Testis (tissue), 3 donors: ENCODE results near the gene PROZ. TPM values are rescaled to one million over a fixed set of nuclear protein-coding genes. Genes with fewer than 3 reads are reported as not detected.

Source experiments
- DNase-seq: peaks from one replicate; pipeline ENCODE4 v3.0.0-alpha.2; 2019
- H3K27ac ChIP-seq, 2 donors: fragments of 200-600 bp; sonication (generic); one replicate each; pipeline ENCODE4 v1.5.1; 2019
- H3K27me3 ChIP-seq: fragments of 200-600 bp; sonication (generic); one replicate; pipeline ENCODE4 v1.5.1; 2019
- H3K36me3 ChIP-seq: fragments of 200-600 bp; sonication (generic); one replicate; pipeline ENCODE4 v1.5.1; 2017; ENCODE audit warnings: low read depth; ENCODE audit errors: missing control alignments
- H3K4me1 ChIP-seq: fragments of 200-600 bp; sonication (generic); one replicate; pipeline ENCODE4 v1.5.1; 2019
- H3K4me3 ChIP-seq, 2 donors: fragments of 200-600 bp; sonication (generic); one replicate each; pipeline ENCODE4 v1.5.1; 2017 to 2019
- H3K9me3 ChIP-seq: fragments of 200-600 bp; sonication (generic); one replicate; pipeline ENCODE4 v1.5.1; 2017
- POLR2A ChIP-seq: fragments of 450-650 bp; IDR thresholded peaks from one replicate; pipeline ENCODE4 v1.6.1; 2017; ENCODE audit warnings: antibody characterized with exemption, mild to moderate bottlenecking, moderate library complexity
- WGBS, 2 donors: methylation state at CpG; one replicate each; pipeline ENCODE4 v1.1.5; 2018; 5-methylcytosine and 5-hydroxymethylcytosine counted together
- intact Hi-C: fragments of 100-400 bp; cut with DNase I; formaldehyde crosslinking; loops from one replicate; pipeline ENCODE4 v1.15.1; 2023; ENCODE audit warnings: low total_unique reads
- polyA plus RNA-seq: library from polyadenylated mRNA; stranded (reverse); fragments of 350-450 nt; fragmentation: Illumina TruSeq; extraction: RNeasy Lipid Tissue Mini Kit (QIAGEN cat#74804); gene quantifications from one replicate; pipeline ENCODE4 v1.2.3, GENCODE V29; 2014; ENCODE audit warnings: low read depth, low replicate concordance; ENCODE audit not compliant: insufficient read depth
- total RNA-seq, 2 donors: library from RNA; depleted of rRNA; stranded (reverse); fragments of >200 nt; gene quantifications; one replicate each; pipeline ENCODE4 v1.2.3, GENCODE V29; 2016
- TF ChIP-seq, protein P1 (sequence below), 3 experiments: fragments of 450-650 bp in 2 of 3; fragments of 200-600 bp in 1 of 3; sonication (generic) in 1 of 3; IDR thresholded peaks; one replicate each; pipeline ENCODE4 v1.5.1; 2016 to 2019; ENCODE audit warnings: antibody characterized with exemption in 3 of 3, mild to moderate bottlenecking in 2 of 3, moderate library complexity in 1 of 3

The PROZ gene
- total and polyA plus RNA-seq, 3 donors from 2014 or later = 0.42 to 0.81 (median 0.63) TPM

DNA sequence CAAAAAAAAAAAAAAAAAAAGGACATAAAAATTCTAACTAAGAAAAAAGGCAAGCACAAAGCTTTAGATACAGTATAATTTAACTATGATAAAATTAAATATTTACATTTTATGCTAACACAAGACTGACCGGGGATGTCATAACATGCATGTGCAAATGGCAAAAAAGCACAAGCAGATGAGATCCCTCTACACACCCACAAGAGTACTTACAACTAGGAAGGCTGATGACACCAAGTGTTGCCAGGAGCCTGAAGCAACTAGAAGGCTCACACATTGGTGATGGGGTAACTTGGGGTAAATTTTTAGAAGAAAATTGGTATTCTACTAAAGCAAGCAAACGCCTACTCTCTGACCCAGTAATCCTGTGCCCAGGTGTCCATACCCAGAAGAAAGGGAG is 43.4 kb downstream of the PROZ start:
- intact Hi-C loops = no loop called here
- Histone ChIP-seq H3K27me3 (no peaks in the 10 kb centered on the region), H3K27ac (no peak overlapping the region), H3K36me3 (no peaks in the 10 kb centered on the region), H3K4me3 (no peak overlapping the region), H3K9me3 (no peaks in the 10 kb centered on the region), H3K4me1 (no peaks in the 10 kb centered on the region)
- 94 to 98% methylated on average over 2 of the region's 2 CpGs for WGBS, 2 donors
- TF ChIP-seq, protein P1, sequence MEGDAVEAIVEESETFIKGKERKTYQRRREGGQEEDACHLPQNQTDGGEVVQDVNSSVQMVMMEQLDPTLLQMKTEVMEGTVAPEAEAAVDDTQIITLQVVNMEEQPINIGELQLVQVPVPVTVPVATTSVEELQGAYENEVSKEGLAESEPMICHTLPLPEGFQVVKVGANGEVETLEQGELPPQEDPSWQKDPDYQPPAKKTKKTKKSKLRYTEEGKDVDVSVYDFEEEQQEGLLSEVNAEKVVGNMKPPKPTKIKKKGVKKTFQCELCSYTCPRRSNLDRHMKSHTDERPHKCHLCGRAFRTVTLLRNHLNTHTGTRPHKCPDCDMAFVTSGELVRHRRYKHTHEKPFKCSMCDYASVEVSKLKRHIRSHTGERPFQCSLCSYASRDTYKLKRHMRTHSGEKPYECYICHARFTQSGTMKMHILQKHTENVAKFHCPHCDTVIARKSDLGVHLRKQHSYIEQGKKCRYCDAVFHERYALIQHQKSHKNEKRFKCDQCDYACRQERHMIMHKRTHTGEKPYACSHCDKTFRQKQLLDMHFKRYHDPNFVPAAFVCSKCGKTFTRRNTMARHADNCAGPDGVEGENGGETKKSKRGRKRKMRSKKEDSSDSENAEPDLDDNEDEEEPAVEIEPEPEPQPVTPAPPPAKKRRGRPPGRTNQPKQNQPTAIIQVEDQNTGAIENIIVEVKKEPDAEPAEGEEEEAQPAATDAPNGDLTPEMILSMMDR (IDR thresholded peaks at IDR 0.05) = no peak
- TF ChIP-seq POLR2A = no peak
- no peak for DNase-seq

DNA sequence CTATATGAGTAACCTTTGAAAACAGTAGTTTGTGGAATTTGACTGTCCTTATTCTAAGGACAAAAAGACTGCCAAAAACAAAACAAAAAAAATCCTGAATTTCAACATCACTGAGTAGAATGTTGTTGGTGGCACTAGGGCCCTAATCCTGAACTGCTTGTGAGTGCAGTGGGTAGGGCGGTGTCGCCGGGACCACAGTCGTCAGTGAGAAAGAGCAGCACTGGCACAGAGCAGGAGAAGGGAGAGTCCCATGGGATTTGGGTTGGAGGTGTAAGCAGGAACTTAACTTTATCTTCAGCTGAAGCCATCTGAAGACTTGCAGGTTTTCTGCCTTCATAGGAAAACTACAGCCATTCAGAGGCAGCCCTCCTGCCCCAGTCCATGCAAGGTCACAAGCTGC is 44.5 kb downstream of the PROZ start:
- no peak overlapping the region for H3K27ac ChIP-seq
- WGBS, 2 donors = 85 to 90% methylated on average over 4 of the region's 4 CpGs
- intact Hi-C loops = no loop called here

DNA sequence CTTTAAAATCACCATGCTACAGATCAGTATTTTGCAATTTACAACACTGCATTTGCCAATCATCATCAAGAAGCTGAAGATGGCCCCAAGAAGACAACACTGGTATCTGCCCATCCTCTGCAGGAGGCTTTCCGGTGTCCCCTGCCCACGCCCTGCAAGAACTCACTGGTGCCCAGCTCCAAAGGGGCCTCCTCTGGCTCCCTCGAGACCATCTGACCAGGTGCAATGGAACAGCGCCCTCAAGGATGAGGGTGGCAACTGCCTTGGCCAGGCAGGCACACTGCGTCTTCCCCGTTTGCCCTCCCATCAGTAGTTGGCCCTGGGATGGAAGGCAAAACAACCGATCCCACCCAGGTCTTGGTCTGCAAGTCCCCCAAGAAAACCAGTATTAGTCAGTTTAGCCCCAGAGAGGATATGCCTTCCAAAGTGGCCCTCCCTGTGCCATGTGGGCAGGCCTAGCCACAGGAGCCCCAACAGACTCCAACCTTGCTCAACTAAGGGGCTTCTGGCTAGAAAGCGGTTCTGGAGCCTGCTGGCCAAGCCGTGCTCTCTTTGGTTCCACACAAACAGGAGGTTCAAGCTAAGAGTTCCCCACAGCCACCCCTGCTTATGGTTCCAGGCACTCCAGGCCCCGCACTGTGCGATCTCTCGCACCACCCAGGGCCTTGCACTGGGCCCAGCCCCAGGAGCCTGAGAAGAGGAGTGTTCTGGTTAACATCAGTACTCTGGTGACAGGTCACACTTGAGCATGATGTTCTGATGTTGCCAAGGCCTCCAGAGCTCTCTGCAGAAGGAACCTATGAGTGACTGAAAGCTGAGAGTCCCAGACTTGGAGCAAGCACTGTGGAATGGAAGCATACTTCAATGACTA is 45.3 kb downstream of the PROZ start:
- intact Hi-C loops = no loop called here
- DNase-seq = no peak
- Histone ChIP-seq H3K27me3 (no peaks in the 10 kb centered on the region), H3K27ac (no peak overlapping the region), H3K9me3 (no peaks in the 10 kb centered on the region), H3K36me3 (no peaks in the 10 kb centered on the region), H3K4me3 (no peak overlapping the region), H3K4me1 (no peaks in the 10 kb centered on the region)
- TF ChIP-seq POLR2A = no peak
- TF ChIP-seq, protein P1 (IDR thresholded peaks at IDR 0.05) = no peak
- 99 to 100% methylated on average over 4 to 12 of the region's 12 CpGs for WGBS, 2 donors

More for the DNA sequence above, 44.5 kb downstream of the PROZ start:
- no peak for DNase-seq
- H3K27me3 ChIP-seq = no peaks in the 10 kb centered on the region
- no peaks in the 10 kb centered on the region for H3K9me3 ChIP-seq
- no peaks in the 10 kb centered on the region for H3K36me3 ChIP-seq
- H3K4me3 ChIP-seq = no peak overlapping the region
- H3K4me1 ChIP-seq = no peaks in the 10 kb centered on the region
- TF ChIP-seq POLR2A = no peak
- TF ChIP-seq, protein P1 (IDR thresholded peaks at IDR 0.05) = no peak

DNA sequence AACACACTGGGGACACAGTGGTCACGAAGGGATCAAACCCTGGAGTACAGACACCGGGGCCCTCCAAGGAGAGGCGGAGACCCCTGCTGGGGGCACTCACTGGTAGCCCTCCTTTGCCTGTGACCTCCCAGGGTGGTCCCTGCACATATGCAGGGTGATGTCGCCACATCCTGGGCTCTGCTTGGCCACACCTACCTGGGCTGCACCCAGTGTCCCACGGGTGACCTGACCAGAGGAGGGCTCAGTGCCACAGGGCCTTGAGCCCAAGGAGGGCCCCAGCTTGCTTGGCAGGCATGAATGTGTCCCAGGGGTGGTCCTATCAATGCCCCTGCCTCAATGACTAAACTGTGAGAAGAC is 45.9 kb downstream of the PROZ start:
- no peaks in the 10 kb centered on the region for H3K9me3 ChIP-seq
- no peaks in the 10 kb centered on the region for H3K4me1 ChIP-seq
- no peak overlapping the region for H3K4me3 ChIP-seq
- WGBS, 2 donors = 81 to 87% methylated on average over 3 to 5 of the region's 5 CpGs
- no peak for DNase-seq
- no peaks in the 10 kb centered on the region for H3K36me3 ChIP-seq
- no peak overlapping the region for H3K27ac ChIP-seq
- H3K27me3 ChIP-seq = no peaks in the 10 kb centered on the region
- intact Hi-C loops = no loop called here
- TF ChIP-seq, protein P1 (IDR thresholded peaks at IDR 0.05) = no peak
- no peak for TF ChIP-seq POLR2A
